Measurements from ENCODE around the gene FBXL20. TPM values are rescaled to one million over a fixed set of nuclear protein-coding genes. Genes with fewer than 3 reads are reported as not detected.

The FBXL20 gene
- total and polyA plus RNA-seq, 10 of the 15 experiments (the other 5 are each of a cell fraction or from before 2014, with no cell fraction given) = 1.2 to 8.3 (median 4.4) TPM

DNA sequence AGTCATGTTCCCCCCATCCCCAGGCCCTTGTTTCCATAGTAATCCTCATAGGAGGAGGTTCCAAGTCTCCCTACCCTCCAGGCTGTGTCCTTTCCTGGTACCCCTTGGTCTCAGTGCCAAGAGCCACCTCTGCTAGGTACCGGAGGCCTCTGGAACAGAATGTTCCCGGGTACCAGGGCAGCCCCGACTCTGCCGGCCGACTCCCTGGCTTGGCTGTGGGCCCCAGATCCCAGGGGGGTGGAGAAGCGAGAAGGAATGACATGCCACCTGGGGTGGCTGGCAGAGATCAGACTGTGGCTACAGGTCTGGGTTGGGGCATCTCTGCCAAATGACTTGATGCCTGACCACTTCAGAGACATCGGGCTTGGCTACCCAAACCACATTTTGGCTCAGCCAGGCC lies 179.3 kb downstream of the FBXL20 start:
- H3K9ac ChIP-seq (ENCODE audit: control insufficient read depth, insufficient read depth, low read length) = no peak overlapping the region
- no peak for DNase-seq (ENCODE audit: low read depth, low spot score)
- ChIA-PET CTCF (interaction anchor here (1.4 kb wide), 1 partner anchor 10 kb away, joined by 6 read pairs; no protein-coding TSS in a partner anchor), RAD21 (ENCODE audit: unreplicated experiment) (interaction anchor here (0.6 kb wide), 1 partner anchor 131 kb away, joined by 3 read pairs; no protein-coding TSS in a partner anchor), SMC1A (ENCODE audit: uncharacterized antibody, unreplicated experiment) (interaction anchor here (1.5 kb wide), 1 partner anchor 23 kb away, joined by 3 read pairs; no protein-coding TSS in a partner anchor), POLR2A (no interaction called here)
- in situ Hi-C loops (cut with MboI) = no loop called here
- intact Hi-C loops (cut with micrococcal nuclease; ENCODE audit: unreplicated experiment) = no loop called here
- WGBS (ENCODE audit: insufficient coverage, insufficient replicate concordance, low lambda C conversion rate, missing lambda C conversion rate) = 38% methylated on average over 7 of the region's 7 CpGs
- peaks cover 4 to 8% of the 10 kb centered on the region in 2 experiments; a peak in 3 of 4 replicates for H3K27me3 ChIP-seq (replicated peaks in 1 of 2; ENCODE audit: control insufficient read depth in 2 of 2, insufficient read depth in 2 of 2, low read length in 1 of 2)
- no peak overlapping the region for H3K27ac ChIP-seq (ENCODE audit: control insufficient read depth, insufficient read depth)
- H3K4me2 ChIP-seq (ENCODE audit: control insufficient read depth, insufficient read depth) = no peak overlapping the region
- FAIRE-seq = no peak
- BruUV-seq (replicated peaks) = no TSS peak
- ATAC-seq = no peak
- H3K9me3 ChIP-seq (replicated peaks; ENCODE audit: control insufficient read depth, insufficient read depth, low read length) = no peaks in the 10 kb centered on the region
- no peak overlapping the region for H3K4me3 ChIP-seq
- H2AFZ ChIP-seq (ENCODE audit: control insufficient read depth, low read depth, low read length) = no peak overlapping the region
- no peaks in the 10 kb centered on the region for H4K20me1 ChIP-seq (ENCODE audit: control insufficient read depth, insufficient read depth)
- no peaks in the 10 kb centered on the region for H3K79me2 ChIP-seq (ENCODE audit: control insufficient read depth, insufficient read depth, low read length)
- H3K36me3 ChIP-seq (ENCODE audit: control insufficient read depth in 2 of 2, insufficient read depth in 2 of 2, low read length in 1 of 2) = no peaks in the 10 kb centered on the region
- TF ChIP-seq NBN (IDR thresholded peaks at IDR 0.05) (no peak), MEF2B (IDR thresholded peaks at IDR 0.05; ENCODE audit: partially characterized antibody, poor library complexity, severe bottlenecking) (no peak), IRF4 (IDR thresholded peaks at IDR 0.05; ENCODE audit: low read depth, low read length) (no peak), HDAC2 (IDR thresholded peaks at IDR 0.05) (no peak), POLR2AphosphoS2 (IDR thresholded peaks at IDR 0.05; ENCODE audit: low read depth, low read length) (no peak), ZBED1 (IDR thresholded peaks at IDR 0.05; ENCODE audit: borderline replicate concordance) (no peak), SP1 (IDR thresholded peaks at IDR 0.05; ENCODE audit: low read depth, low read length) (no peak), FOXM1 (IDR thresholded peaks at IDR 0.05; ENCODE audit: low read depth, low read length) (no peak), SMC3 (IDR thresholded peaks at IDR 0.05; ENCODE audit: borderline replicate concordance, low read length) (no peak)
- TF ChIP-seq, protein P1, sequence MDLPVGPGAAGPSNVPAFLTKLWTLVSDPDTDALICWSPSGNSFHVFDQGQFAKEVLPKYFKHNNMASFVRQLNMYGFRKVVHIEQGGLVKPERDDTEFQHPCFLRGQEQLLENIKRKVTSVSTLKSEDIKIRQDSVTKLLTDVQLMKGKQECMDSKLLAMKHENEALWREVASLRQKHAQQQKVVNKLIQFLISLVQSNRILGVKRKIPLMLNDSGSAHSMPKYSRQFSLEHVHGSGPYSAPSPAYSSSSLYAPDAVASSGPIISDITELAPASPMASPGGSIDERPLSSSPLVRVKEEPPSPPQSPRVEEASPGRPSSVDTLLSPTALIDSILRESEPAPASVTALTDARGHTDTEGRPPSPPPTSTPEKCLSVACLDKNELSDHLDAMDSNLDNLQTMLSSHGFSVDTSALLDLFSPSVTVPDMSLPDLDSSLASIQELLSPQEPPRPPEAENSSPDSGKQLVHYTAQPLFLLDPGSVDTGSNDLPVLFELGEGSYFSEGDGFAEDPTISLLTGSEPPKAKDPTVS (IDR thresholded peaks at IDR 0.05; ENCODE audit: low read depth, low read length) = no peak
- TF ChIP-seq, protein P2, sequence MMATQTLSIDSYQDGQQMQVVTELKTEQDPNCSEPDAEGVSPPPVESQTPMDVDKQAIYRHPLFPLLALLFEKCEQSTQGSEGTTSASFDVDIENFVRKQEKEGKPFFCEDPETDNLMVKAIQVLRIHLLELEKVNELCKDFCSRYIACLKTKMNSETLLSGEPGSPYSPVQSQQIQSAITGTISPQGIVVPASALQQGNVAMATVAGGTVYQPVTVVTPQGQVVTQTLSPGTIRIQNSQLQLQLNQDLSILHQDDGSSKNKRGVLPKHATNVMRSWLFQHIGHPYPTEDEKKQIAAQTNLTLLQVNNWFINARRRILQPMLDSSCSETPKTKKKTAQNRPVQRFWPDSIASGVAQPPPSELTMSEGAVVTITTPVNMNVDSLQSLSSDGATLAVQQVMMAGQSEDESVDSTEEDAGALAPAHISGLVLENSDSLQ (IDR thresholded peaks at IDR 0.05) = no peak
- TF ChIP-seq, protein P3, sequence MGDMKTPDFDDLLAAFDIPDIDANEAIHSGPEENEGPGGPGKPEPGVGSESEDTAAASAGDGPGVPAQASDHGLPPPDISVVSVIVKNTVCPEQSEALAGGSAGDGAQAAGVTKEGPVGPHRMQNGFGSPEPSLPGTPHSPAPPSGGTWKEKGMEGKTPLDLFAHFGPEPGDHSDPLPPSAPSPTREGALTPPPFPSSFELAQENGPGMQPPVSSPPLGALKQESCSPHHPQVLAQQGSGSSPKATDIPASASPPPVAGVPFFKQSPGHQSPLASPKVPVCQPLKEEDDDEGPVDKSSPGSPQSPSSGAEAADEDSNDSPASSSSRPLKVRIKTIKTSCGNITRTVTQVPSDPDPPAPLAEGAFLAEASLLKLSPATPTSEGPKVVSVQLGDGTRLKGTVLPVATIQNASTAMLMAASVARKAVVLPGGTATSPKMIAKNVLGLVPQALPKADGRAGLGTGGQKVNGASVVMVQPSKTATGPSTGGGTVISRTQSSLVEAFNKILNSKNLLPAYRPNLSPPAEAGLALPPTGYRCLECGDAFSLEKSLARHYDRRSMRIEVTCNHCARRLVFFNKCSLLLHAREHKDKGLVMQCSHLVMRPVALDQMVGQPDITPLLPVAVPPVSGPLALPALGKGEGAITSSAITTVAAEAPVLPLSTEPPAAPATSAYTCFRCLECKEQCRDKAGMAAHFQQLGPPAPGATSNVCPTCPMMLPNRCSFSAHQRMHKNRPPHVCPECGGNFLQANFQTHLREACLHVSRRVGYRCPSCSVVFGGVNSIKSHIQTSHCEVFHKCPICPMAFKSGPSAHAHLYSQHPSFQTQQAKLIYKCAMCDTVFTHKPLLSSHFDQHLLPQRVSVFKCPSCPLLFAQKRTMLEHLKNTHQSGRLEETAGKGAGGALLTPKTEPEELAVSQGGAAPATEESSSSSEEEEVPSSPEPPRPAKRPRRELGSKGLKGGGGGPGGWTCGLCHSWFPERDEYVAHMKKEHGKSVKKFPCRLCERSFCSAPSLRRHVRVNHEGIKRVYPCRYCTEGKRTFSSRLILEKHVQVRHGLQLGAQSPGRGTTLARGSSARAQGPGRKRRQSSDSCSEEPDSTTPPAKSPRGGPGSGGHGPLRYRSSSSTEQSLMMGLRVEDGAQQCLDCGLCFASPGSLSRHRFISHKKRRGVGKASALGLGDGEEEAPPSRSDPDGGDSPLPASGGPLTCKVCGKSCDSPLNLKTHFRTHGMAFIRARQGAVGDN (IDR thresholded peaks at IDR 0.05) = no peak
- no peaks in the 10 kb centered on the region for H3K4me1 ChIP-seq (ENCODE audit: control insufficient read depth, insufficient read depth, low read length)

Data from GM12878 (cell line).